ENCODE measurements around the gene ATL1.

Gene ATL1

GRCh38 chr14:50602035-50602434, 42.1 kb downstream of the ATL1 start:
- TF ChIP-seq CTCF (IDR thresholded peaks at IDR 0.05; ENCODE audit: low read depth, low read length) = no peak

GRCh38 chr14:50603565-50603964, 43.6 kb downstream of the ATL1 start:
- no peak for TF ChIP-seq CTCF (IDR thresholded peaks at IDR 0.05; ENCODE audit: low read depth, low read length)
- no peak overlapping the region for H3K4me3 ChIP-seq (ENCODE audit: low read depth, low read length)

More at GRCh38 chr14:50602035-50602434, 42.1 kb downstream of the ATL1 start:
- H3K4me3 ChIP-seq (ENCODE audit: low read depth, low read length) = no peak overlapping the region

GRCh38 chr14:50605766-50606165, 45.8 kb downstream of the ATL1 start:
- no peak overlapping the region for H3K4me3 ChIP-seq (ENCODE audit: low read depth, low read length)
- no peak for TF ChIP-seq CTCF (IDR thresholded peaks at IDR 0.05; ENCODE audit: low read depth, low read length)

GRCh38 chr14:50606468-50606867, 46.5 kb downstream of the ATL1 start:
- no peak overlapping the region for H3K4me3 ChIP-seq (ENCODE audit: low read depth, low read length)
- no peak for TF ChIP-seq CTCF (IDR thresholded peaks at IDR 0.05; ENCODE audit: low read depth, low read length)

GRCh38 chr14:50607181-50607580, 47.2 kb downstream of the ATL1 start:
- TF ChIP-seq CTCF (IDR thresholded peaks at IDR 0.05; ENCODE audit: low read depth, low read length) = no peak
- no peak overlapping the region for H3K4me3 ChIP-seq (ENCODE audit: low read depth, low read length)

- no peak for TF ChIP-seq CTCF (IDR thresholded peaks at IDR 0.05; ENCODE audit: low read depth, low read length)
- H3K4me3 ChIP-seq (ENCODE audit: low read depth, low read length) = no peak overlapping the region
These were observed 47.8 kb downstream of the ATL1 start for GRCh38 chr14:50607761-50608160.

GRCh38 chr14:50608302-50608851, 48.4 kb downstream of the ATL1 start:
- TF ChIP-seq CTCF (IDR thresholded peaks at IDR 0.05; ENCODE audit: low read depth, low read length) = no peak

More at GRCh38 chr14:50608302-50608851, 48.4 kb downstream of the ATL1 start:
- no peak overlapping the region for H3K4me3 ChIP-seq (ENCODE audit: low read depth, low read length)

All from WI38 (cell line).